ENCODE measurements around the gene TMEM131L.

TMEM131L gene

GRCh38 chr4:153634738-153635353 is 168.7 kb downstream of the TMEM131L start:
- DNase-seq (ENCODE audit: low read depth, low spot score), result peak; percentile 39
- in situ Hi-C loops (cut with HindIII; ENCODE audit: low sequenced_read_pairs), result no loop called here
- TF ChIP-seq CTCF (IDR thresholded peaks at IDR 0.05; ENCODE audit: low read depth, low read length), result peak; percentile 74
- no peak overlapping the region for H3K4me3 ChIP-seq (ENCODE audit: low read depth, low read length)

GRCh38 chr4:153635846-153636245 is 169.7 kb downstream of the TMEM131L start:
- DNase-seq (ENCODE audit: low read depth, low spot score), result no peak
- no peak for TF ChIP-seq CTCF (IDR thresholded peaks at IDR 0.05; ENCODE audit: low read depth, low read length)
- in situ Hi-C loops (cut with HindIII; ENCODE audit: low sequenced_read_pairs), result no loop called here
- no peak overlapping the region for H3K4me3 ChIP-seq (ENCODE audit: low read depth, low read length)

- no peak for TF ChIP-seq CTCF (IDR thresholded peaks at IDR 0.05; ENCODE audit: low read depth, low read length)
- in situ Hi-C loops (cut with HindIII; ENCODE audit: low sequenced_read_pairs), result no loop called here
- H3K4me3 ChIP-seq (ENCODE audit: low read depth, low read length), result no peak overlapping the region
Measured at GRCh38 chr4:153637201-153637600, 171.0 kb downstream of the TMEM131L start.

GRCh38 chr4:153638011-153638410 is 171.9 kb downstream of the TMEM131L start:
- TF ChIP-seq CTCF (IDR thresholded peaks at IDR 0.05; ENCODE audit: low read depth, low read length), result no peak
- H3K4me3 ChIP-seq (ENCODE audit: low read depth, low read length), result no peak overlapping the region
- DNase-seq (ENCODE audit: low read depth, low spot score), result no peak
- in situ Hi-C loops (cut with HindIII; ENCODE audit: low sequenced_read_pairs), result no loop called here

More at GRCh38 chr4:153637201-153637600, 171.0 kb downstream of the TMEM131L start:
- DNase-seq (ENCODE audit: low read depth, low spot score), result no peak

GRCh38 chr4:153638999-153639398 is 172.8 kb downstream of the TMEM131L start:
- H3K4me3 ChIP-seq (ENCODE audit: low read depth, low read length), result no peak overlapping the region
- DNase-seq (ENCODE audit: low read depth, low spot score), result no peak
- in situ Hi-C loops (cut with HindIII; ENCODE audit: low sequenced_read_pairs), result no loop called here
- no peak for TF ChIP-seq CTCF (IDR thresholded peaks at IDR 0.05; ENCODE audit: low read depth, low read length)

GRCh38 chr4:153639833-153640802 is 174.0 kb downstream of the TMEM131L start:
- no peak for TF ChIP-seq CTCF (IDR thresholded peaks at IDR 0.05; ENCODE audit: low read depth, low read length)
- no peak overlapping the region for H3K4me3 ChIP-seq (ENCODE audit: low read depth, low read length)
- in situ Hi-C loops (cut with HindIII; ENCODE audit: low sequenced_read_pairs), result no loop called here
- DNase-seq (ENCODE audit: low read depth, low spot score), result no peak
